ENCODE data around the gene GARIN5B. TPM values are rescaled to one million over a fixed set of nuclear protein-coding genes. Genes with fewer than 3 reads are reported as not detected.

Gene GARIN5B
- total RNA-seq, 2 experiments from 2014 or later, result not detected

GRCh38 chr19:55387736-55388497, 24.9 kb upstream of the GARIN5B start:
- DNase-seq (no peak), ATAC-seq (no peak)
- peaks cover 39% of the 10 kb centered on the region for H3K4me1 Mint-ChIP-seq
- POLR2A ChIA-PET, result interaction anchor here (0.6 to 4.0 kb wide), 3 partner anchors 18 to 322 kb away, joined by 3 to 41 read pairs (median 4); partner anchors contain the start of gene UBE2S
- H3K4me3 Mint-ChIP-seq, result peak overlapping the region; percentile 89
- H3K36me3 Mint-ChIP-seq (ENCODE audit: low read depth), result peaks cover 50% of the 10 kb centered on the region
- CTCF ChIA-PET, result no interaction called here
- intact Hi-C loops (cut with DNase I, micrococcal nuclease), result loop anchor here (5.0 to 10.0 kb wide), 2 partner anchors 86 to 737 kb away; partner anchors contain the start of gene ZNF787 (in 1 of the 2)
- H3K27ac Mint-ChIP-seq, result peak overlapping the region; percentile 98
- H3K27me3 Mint-ChIP-seq, result no peaks in the 10 kb centered on the region
- H3K9me3 Mint-ChIP-seq (ENCODE audit: low read depth), result no peaks in the 10 kb centered on the region

- DNase-seq (peak; percentile 59), ATAC-seq (no peak)
- Mint-ChIP-seq H3K4me1 (peaks cover 49% of the 10 kb centered on the region), H3K27me3 (no peaks in the 10 kb centered on the region), H3K36me3 (ENCODE audit: low read depth) (peaks cover 59% of the 10 kb centered on the region), H3K4me3 (peak overlapping the region; percentile 89), H3K27ac (peak overlapping the region; percentile 98), H3K9me3 (ENCODE audit: low read depth) (no peaks in the 10 kb centered on the region)
- CTCF ChIA-PET, result interaction anchor here (1.1 kb wide), 1 partner anchor 132 kb away, joined by 3 read pairs; no protein-coding TSS in a partner anchor
- intact Hi-C loops (cut with DNase I, micrococcal nuclease), result loop anchor here (5.0 to 10.0 kb wide), 2 partner anchors 84 to 738 kb away; partner anchors contain the start of gene ZNF787 (in 1 of the 2)
- POLR2A ChIA-PET, result interaction anchor here (0.6 to 0.7 kb wide), 3 partner anchors 48 to 213 kb away, joined by 3 read pairs; partner anchors contain the start of gene ZNF524
Observed at GRCh38 chr19:55386493-55386971, 23.5 kb upstream of the GARIN5B start.

- DNase-seq (peak; percentile 98), ATAC-seq (peak; percentile 85)
- Mint-ChIP-seq H3K36me3 (ENCODE audit: low read depth) (peaks cover 61% of the 10 kb centered on the region), H3K4me1 (peaks cover 51% of the 10 kb centered on the region), H3K9me3 (ENCODE audit: low read depth) (no peaks in the 10 kb centered on the region), H3K27ac (peak within 1 kb of the TSS; percentile 98), H3K4me3 (peak within 1 kb of the TSS; percentile 89), H3K27me3 (no peaks in the 10 kb centered on the region)
- ChIA-PET POLR2A (interaction anchor here (0.6 to 0.7 kb wide), 2 partner anchors 150 to 214 kb away, joined by 3 read pairs; partner anchors contain the start of gene ZNF524), CTCF (no interaction called here)
- intact Hi-C loops (cut with DNase I, micrococcal nuclease), result loop anchor here (1.0 to 10.0 kb wide), 18 partner anchors 22 to 1195 kb away; partner anchors contain the start of genes KMT5C (in 2 of the 2), EPN1 (in 1 of the 2), FIZ1 (in 1 of the 2) and HSPBP1 (in 1 of the 2)
Observed at GRCh38 chr19:55385724-55386492, 22.8 kb upstream of the GARIN5B start, which contains the start of gene RPL28. Gene RPL28, plus strand, starts transcription at chr19:55385932. Its CDS starts 426 bp downstream, at chr19:55386358.

GRCh38 chr19:55384920-55385723, 22.1 kb upstream of the GARIN5B start:
- ChIA-PET POLR2A (interaction anchor here (1.0 to 3.1 kb wide), 4 partner anchors 22 to 130 kb away, joined by 3 to 19 read pairs (median 8); partner anchors contain the start of genes KMT5C, PPP6R1 and UBE2S), CTCF (interaction anchor here (0.6 to 1.7 kb wide), 8 partner anchors 13 to 269 kb away, joined by 3 to 10 read pairs (median 4); partner anchors contain the start of gene KMT5C)
- H3K4me1 Mint-ChIP-seq, result peaks cover 50% of the 10 kb centered on the region
- H3K9me3 Mint-ChIP-seq (ENCODE audit: low read depth), result no peaks in the 10 kb centered on the region
- peak; percentile 86 for ATAC-seq
- peak overlapping the region; percentile 89 for H3K4me3 Mint-ChIP-seq
- H3K27ac Mint-ChIP-seq, result peak overlapping the region; percentile 98
- H3K36me3 Mint-ChIP-seq (ENCODE audit: low read depth), result peaks cover 56% of the 10 kb centered on the region
- DNase-seq, result peak; percentile 98
- intact Hi-C loops (cut with DNase I, micrococcal nuclease), result loop anchor here (1.0 to 10.0 kb wide), 19 partner anchors 23 to 1194 kb away; partner anchors contain the start of genes KMT5C (in 2 of the 2), EPN1 (in 1 of the 2), FIZ1 (in 1 of the 2) and HSPBP1 (in 1 of the 2)
- no peaks in the 10 kb centered on the region for H3K27me3 Mint-ChIP-seq

GRCh38 chr19:55384131-55384919, 21.3 kb upstream of the GARIN5B start, which contains the start of gene TMEM238:
Gene TMEM238, minus strand, starts transcription at chr19:55384292. Its CDS starts 33 bp downstream, at chr19:55384259.
- H3K36me3 Mint-ChIP-seq (ENCODE audit: low read depth), result peaks cover 51% of the 10 kb centered on the region
- intact Hi-C loops (cut with DNase I, micrococcal nuclease), result loop anchor here (1.0 to 10.0 kb wide), 5 partner anchors 130 to 1194 kb away; partner anchors contain the start of genes PPP1R12C (in 1 of the 2), TSEN34 (in 1 of the 2) and ZNF787 (in 1 of the 2)
- peak within 1 kb of the TSS; percentile 98 for H3K27ac Mint-ChIP-seq
- no peaks in the 10 kb centered on the region for H3K9me3 Mint-ChIP-seq (ENCODE audit: low read depth)
- H3K27me3 Mint-ChIP-seq, result no peaks in the 10 kb centered on the region
- ATAC-seq, result no peak
- ChIA-PET CTCF (interaction anchor here (0.6 to 1.7 kb wide), 9 partner anchors 13 to 270 kb away, joined by 3 to 10 read pairs (median 3); partner anchors contain the start of gene KMT5C), POLR2A (interaction anchor here (0.8 to 3.1 kb wide), 8 partner anchors 9 to 270 kb away, joined by 3 to 19 read pairs (median 4); partner anchors contain the start of genes ISOC2, KMT5C, PPP6R1 and U2AF2)
- peak; percentile 67 for DNase-seq
- H3K4me1 Mint-ChIP-seq, result peaks cover 42% of the 10 kb centered on the region
- H3K4me3 Mint-ChIP-seq, result peak within 1 kb of the TSS; percentile 89

GRCh38 chr19:55383279-55384130, 20.4 kb upstream of the GARIN5B start:
- DNase-seq, result peak; percentile 79
- H3K36me3 Mint-ChIP-seq (ENCODE audit: low read depth), result peaks cover 43% of the 10 kb centered on the region
- intact Hi-C loops (cut with DNase I, micrococcal nuclease), result loop anchor here (1.0 to 10.0 kb wide), 6 partner anchors 120 to 1193 kb away; partner anchors contain the start of genes PPP1R12C (in 1 of the 2), TSEN34 (in 1 of the 2) and ZNF787 (in 1 of the 2)

GRCh38 chr19:55382522-55383054, 19.5 kb upstream of the GARIN5B start:
- no peaks in the 10 kb centered on the region for H3K9me3 Mint-ChIP-seq (ENCODE audit: low read depth)
- H3K4me3 Mint-ChIP-seq, result peak overlapping the region; percentile 85
- ATAC-seq (no peak), DNase-seq (no peak)
- ChIA-PET CTCF (interaction anchor here (0.6 to 0.9 kb wide), 2 partner anchors 81 to 106 kb away, joined by 3 to 4 read pairs; no protein-coding TSS in a partner anchor), POLR2A (interaction anchor here (1.0 to 3.1 kb wide), 2 partner anchors 14 to 25 kb away, joined by 3 to 19 read pairs; partner anchors contain the start of gene UBE2S)
- H3K36me3 Mint-ChIP-seq (ENCODE audit: low read depth), result peaks cover 34% of the 10 kb centered on the region
- H3K27ac Mint-ChIP-seq, result peak overlapping the region; percentile 94
- no peaks in the 10 kb centered on the region for H3K27me3 Mint-ChIP-seq
- intact Hi-C loops (cut with DNase I, micrococcal nuclease), result loop anchor here in 1 of 2 experiments (1.0 to 10.0 kb wide), 2 partner anchors 121 to 742 kb away; partner anchors contain the start of gene ZNF787
- peaks cover 27% of the 10 kb centered on the region for H3K4me1 Mint-ChIP-seq

More at GRCh38 chr19:55383279-55384130, 20.4 kb upstream of the GARIN5B start:
- no peaks in the 10 kb centered on the region for H3K9me3 Mint-ChIP-seq (ENCODE audit: low read depth)
- peak; percentile 4 for ATAC-seq
- H3K4me3 Mint-ChIP-seq, result peak overlapping the region; percentile 85
- ChIA-PET CTCF (interaction anchor here (0.6 to 1.7 kb wide), 6 partner anchors 22 to 271 kb away, joined by 3 to 10 read pairs (median 4); partner anchors contain the start of gene KMT5C), POLR2A (interaction anchor here (0.8 to 3.1 kb wide), 8 partner anchors 10 to 271 kb away, joined by 3 to 19 read pairs (median 4); partner anchors contain the start of genes ISOC2, KMT5C, PPP6R1 and U2AF2)
- no peaks in the 10 kb centered on the region for H3K27me3 Mint-ChIP-seq
- H3K27ac Mint-ChIP-seq, result peak overlapping the region; percentile 94
- H3K4me1 Mint-ChIP-seq, result peaks cover 35% of the 10 kb centered on the region

- intact Hi-C loops (cut with DNase I, micrococcal nuclease), result loop anchor here in 1 of 2 experiments (10.0 kb wide), 1 partner anchor 743 kb away; the partner anchor contains the start of gene ZNF787
- H3K36me3 Mint-ChIP-seq (ENCODE audit: low read depth), result peaks cover 28% of the 10 kb centered on the region
Observed at GRCh38 chr19:55382013-55382412, 19.0 kb upstream of the GARIN5B start.

More at GRCh38 chr19:55382013-55382412, 19.0 kb upstream of the GARIN5B start:
- DNase-seq (no peak), ATAC-seq (no peak)
- ChIA-PET POLR2A (no interaction called here), CTCF (no interaction called here)
- H3K27ac Mint-ChIP-seq, result no peak overlapping the region
- no peaks in the 10 kb centered on the region for H3K27me3 Mint-ChIP-seq
- H3K9me3 Mint-ChIP-seq (ENCODE audit: low read depth), result no peaks in the 10 kb centered on the region
- H3K4me3 Mint-ChIP-seq, result peak overlapping the region; percentile 85
- peaks cover 22% of the 10 kb centered on the region for H3K4me1 Mint-ChIP-seq

Data from activated CD4-positive, alpha-beta T cell treated with anti-CD3 and anti-CD28 coated beads for 36 hours (primary cell).